SKM-1 treated with dmso at 0.1 percent for 144 hours (cell line): ENCODE measurements around the gene KLHL41.

Experiments used
- DNase-seq: peaks from one replicate; lab custom pipeline; 2025; ENCODE audit not compliant: unreplicated experiment; lab: John Stamatoyannopoulos, UW

KLHL41 gene

DNA sequence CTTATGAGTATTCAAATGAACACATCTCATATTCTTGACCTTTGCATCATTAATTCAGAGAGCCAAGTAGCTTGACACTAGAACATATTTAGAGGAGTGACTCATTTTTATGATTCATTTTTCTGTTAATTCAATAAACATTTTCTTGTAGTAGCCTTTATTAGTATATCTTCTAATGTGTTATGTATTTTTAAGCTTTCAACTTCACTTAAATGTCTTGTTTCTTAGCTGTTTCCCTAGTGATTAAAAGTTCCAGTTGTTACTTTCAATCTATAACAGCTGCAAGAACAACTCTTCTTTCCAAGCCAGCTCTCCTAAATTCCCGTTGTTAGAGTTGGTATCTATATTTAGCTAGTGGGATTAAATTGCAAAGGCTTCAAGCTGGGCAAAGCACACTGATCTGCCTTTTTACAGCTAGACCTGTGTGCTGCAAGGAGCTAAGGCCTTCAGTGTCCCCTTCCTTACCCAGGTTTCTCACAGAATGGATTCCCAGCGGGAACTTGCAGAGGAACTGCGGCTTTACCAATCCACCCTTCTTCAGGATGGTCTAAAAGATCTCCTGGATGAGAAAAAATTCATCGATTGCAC is at the start of gene KLHL41:
Gene KLHL41, plus strand, starts transcription at position 405 of the 588 bp plus-strand sequence. Its CDS starts 77 bp downstream, at position 482.
- DNase-seq = no peak

DNA sequence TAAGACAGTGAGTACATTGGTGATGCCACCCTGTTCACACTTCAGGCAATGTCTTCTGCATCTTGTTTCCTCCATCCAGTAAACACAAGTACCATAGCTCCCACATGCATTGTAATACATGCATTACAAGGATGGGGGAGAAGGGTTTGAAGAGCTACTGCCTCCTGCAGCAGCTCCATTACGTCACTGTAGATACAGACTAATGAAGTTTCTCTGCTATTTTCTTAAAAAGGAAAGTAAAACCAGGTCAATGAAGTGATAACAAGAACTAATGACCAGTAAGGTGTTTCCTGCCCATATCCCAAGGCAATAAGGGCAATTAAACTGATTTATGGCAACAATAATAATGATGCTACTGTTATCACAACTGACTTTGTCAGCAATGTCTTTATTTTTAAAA is 48.4 kb upstream of the KLHL41 start:
- no peak for DNase-seq

DNA sequence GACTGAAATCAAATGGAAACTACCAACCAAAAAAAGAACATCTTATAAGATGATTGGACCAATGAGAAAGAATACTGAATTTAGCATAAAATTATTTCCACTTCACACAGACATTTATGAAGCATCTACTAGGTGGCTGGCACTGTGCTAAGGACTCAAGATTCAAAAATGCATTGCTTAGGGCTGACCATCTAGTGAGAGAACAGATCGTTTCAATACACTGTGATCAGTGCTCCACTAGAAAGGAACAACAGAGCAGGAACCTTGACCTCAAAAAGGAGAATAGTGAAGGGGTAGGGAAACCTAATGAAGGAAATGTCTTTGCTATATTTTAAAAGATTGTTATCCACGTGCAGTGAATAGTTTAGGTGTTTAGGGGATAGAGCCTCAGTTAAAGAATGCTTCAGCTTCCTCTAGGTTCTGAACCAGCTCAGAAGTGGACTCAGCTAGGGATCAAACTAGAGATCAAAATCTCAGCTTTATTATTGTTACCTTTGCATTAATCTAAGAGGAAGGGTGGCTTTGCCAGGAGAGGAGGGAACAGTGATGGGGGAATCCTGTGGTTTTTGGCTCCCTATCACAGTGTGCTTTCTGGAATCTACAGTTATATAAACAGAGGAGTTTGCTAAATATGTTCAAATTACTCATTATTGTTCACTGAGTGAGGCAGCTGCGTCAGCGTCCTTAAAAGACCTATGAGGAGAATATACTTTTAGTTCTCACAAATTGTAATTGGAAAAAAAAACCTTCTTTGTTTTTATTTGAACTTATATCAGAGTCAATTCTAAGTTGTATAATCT is 46.4 kb upstream of the KLHL41 start:
- no peak for DNase-seq

DNA sequence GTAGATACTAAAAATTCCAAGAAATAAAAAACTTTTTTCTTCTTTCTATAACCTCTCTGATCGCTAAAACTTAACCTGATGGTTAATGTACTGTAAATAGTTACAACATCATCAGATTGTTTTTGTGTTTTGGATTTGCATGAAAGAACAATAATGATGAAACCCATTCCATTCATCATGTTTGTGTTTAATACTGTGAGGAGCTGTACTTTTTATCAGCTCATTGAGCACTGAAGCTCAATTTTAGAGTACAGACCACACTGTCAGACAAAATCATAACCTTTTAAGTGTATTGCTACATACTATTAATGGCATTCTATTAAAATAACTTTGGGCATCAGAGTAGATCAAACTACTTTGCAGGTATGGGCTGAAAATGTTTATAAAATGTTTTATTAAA is 45.0 kb upstream of the KLHL41 start:
- DNase-seq = no peak

DNA sequence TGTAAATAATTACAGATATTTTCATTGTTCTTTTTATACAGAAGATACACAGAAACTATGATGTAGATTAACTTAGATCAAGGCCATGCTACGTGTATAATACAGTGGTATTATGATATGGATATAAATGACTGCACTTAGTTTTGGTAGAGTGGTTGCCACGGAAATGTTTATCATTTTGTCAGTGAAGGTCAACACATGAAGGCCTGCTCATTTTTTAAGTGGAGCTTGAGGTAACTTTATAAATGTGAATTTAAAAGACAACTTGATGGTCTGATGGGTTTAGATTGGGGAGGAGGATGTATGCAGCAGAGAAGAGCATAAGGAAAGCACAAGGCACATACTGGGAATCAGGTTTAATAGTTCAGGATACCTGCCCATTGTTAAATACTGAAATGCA is 44.6 kb upstream of the KLHL41 start:
- DNase-seq = peak; percentile 51

DNA sequence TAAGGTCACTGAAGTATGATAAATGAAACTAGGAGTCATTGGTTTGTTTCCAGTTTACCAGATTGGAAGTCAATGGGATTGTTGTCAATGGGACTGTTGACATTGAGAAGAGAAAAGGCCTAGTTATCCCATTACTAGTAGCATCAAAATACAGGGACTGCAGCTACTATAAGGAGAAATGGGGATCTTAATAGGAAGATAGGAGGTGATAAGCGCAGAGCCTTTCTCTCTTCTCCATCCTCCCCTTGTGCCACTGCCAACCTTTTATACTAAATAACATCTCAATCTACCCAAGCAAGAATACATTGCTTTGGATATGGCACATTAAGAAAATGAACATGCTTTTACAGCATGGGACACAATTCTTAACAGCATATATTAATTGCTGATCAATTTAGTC is 40.7 kb upstream of the KLHL41 start:
- DNase-seq = no peak

DNA sequence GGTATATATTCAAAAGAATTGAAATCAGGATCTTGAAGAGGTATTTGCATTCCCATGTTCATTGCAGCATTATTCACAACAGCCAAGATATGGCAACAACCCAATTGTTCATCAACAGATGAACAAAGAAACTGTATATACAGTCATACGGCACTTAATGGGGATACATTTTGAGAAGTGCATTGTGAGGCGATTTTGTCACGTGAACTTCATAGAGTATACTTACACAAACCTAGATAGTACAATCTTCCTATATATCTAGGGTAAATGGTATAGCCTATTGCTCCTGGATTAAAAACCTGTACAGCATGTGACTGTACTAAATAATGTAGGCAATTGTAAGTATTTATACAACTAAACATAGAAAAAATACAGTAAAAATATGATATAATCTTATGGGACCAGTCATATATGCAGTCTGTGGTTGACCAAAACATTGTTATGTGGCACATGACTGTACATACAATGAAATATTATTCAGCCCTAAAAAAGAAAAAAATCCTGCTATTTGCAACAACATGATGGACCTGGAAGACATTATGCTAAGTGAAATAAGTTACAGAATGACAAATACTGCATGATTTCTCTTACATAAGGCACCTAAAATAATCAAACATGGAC is 39.4 kb upstream of the KLHL41 start:
- DNase-seq = no peak

DNA sequence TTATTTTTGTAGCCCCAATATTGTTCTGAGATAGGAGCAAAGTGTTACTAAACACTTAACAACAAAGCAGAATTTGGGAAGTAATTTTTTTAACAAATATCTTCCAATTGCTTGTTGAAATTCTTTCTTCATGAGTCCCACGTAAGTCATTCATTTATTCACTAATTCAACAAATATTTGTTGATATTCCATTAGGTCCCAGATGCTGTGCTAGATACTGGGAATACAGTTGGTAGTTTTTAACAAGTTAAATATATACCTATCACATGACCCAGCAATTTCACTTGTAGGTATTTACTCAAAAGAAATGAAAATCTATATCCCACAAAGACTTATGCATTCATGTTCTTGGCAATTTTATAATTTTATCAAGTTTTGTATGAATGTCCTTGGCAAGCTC is 37.3 kb upstream of the KLHL41 start:
- DNase-seq = no peak

DNA sequence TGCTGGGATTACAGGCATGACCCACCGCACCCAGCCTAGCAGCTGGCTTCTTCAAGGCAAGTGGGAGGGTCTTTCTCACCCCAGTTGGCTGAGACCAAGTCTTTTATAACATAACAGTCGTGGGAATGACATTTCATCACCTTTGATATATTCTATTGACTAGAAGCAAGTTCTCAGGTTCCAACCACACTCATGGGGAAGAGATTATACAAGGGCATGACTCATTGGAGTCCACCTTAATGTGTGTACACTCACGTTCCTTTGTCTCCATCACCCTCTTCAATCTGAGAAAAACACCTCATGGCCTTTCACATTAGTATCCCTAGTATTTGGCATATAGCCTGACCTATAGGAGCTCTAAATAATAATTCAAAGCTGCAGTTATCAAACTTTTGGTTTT is 33.0 kb upstream of the KLHL41 start:
- DNase-seq = no peak

DNA sequence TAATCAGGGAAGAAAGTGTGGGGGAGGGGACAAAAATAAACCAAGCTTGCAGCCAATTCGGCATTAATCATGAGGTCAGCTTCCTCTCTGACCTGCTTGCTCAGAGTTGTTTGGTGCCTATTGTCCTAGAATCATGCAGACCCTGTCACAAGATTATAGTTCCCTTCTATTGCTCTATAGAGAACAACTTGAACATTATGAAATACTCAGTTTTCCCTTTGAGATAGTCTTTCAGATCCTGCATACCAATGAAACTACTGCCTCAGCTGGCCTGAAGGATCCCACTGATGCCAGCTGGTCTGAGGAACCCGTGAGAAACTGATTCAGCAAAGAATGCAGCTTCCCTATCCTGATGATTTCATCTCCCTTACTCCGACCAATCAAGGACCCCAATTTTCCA is 31.2 kb upstream of the KLHL41 start:
- DNase-seq = no peak

DNA sequence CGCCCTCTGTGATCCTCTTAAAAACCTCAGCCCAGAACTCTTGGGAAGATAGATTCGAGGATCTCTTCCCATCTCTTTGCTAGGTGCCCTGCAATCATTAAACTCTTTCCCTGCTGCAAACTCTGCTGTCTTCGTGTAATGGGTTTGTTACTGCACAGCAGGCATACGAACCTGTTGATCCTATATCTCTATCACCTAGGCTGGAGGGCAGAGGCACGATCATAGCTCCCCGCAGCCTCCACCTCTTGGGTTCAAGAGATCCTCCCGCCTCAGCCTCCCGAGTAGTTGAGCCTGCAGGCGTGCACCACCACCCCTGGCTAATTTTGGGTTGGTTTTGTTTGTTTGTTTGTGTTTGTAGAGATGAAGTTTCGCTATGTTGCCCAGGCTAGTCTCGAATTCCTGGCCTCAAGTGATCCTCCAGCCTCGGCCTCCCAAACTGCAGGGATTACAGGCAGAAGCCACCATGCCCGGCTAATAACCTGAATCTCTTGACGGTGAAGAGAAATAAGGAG is 30.7 kb upstream of the KLHL41 start:
- DNase-seq = no peak

DNA sequence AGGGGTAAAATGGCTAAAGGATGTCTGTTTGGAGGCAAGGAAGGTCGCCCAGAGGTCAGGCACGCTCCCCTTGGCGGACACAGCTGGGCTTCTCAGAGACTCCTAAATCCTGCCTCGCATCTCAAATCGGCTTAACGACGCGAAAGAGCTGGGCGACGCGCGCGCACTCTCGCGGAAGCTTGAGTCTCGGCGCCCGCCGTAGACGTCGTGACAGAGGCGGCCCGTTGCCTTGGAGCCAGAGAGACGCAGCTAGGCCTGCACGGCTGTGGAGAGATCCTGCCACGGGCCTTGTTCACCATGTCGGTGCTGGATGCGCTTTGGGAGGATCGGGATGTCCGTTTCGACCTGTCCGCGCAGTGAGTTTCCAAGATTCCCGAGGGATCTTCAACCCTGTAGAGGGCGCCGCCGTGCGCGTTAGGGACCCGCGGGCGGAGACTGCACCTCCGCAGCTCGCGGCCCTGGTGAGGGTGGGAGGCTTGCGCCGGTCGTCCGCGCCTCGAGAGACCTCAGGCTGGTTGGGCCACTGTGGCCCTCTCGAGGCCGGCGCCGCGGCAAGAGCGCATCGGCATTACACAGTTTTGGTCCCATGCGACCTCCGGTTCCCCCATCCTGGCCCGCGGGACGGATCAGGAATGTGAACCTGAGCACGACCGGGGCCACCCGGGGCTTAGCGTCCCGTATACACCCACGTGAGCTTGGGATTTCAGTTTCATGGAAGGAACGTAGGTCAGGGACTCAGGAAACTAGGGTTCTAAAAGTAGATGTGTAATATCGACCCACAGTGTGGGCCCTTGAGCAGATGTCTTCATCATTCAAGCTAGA is 30.0 kb upstream of the KLHL41 start, which contains the start of gene BBS5:
Gene BBS5, plus strand, starts transcription at position 238 of the 822 bp plus-strand sequence. Its CDS starts 60 bp downstream, at position 298.
- DNase-seq = peak; percentile 70

DNA sequence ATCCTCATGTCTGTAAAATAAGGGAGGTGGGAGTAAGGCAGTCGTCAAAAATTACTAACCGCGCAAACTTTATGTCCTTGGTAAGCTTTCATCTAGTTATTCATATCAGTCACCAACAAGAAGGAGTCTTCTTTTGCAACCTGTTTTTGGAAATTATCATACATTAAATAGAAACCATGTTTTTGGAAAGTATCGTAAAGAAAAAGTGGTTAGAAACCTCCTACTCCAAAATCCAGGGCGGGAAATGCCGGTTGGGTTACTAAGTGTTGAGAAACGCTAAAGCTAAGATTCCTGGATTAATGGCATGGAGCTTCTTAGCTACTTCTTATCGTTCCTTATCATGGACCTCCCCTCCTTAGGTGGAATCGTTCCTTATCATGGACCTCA is 29.4 kb upstream of the KLHL41 start:
- no peak for DNase-seq

DNA sequence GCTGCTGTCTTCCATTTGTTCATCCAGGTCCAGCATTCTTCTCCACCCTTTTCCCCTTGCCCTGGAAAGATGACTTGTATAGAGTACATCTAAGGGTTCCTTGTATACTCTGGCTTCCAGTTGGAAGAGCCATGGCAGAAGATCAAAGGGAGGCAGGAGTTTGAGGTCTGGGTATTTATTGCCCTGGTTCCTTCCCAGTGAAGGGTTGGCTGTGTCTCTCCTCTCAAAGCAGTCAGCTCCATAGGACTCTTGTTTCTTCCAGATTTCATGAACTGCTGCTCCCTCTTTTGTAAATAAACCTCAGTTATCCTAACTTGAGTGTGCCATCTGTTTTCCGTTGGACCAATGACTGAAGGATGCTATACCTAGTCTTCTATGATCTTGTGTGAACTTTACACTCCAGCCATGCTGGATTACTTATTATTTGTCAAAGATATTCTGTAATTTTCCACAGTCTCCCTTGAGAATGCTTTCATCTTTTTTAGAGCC is 23.8 kb upstream of the KLHL41 start:
- DNase-seq = no peak

DNA sequence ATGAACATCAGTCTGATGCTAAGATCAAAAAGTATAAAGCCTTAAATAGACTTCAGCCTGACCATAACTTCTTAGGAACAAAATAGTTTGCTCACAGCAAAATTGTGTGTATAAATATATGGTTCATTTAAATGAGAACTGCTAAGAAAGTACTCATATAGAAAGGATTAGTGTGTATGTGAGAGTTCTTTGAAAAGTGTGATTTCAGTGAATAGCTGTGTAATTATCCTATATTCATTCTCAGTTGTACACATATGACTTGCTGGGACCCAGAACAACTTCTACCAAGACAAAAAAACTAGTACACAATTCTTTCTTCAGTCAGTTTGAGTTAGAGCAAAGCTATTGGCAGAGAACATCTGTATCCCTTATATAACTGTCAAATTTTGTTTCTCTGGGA is 23.0 kb upstream of the KLHL41 start:
- no peak for DNase-seq

DNA sequence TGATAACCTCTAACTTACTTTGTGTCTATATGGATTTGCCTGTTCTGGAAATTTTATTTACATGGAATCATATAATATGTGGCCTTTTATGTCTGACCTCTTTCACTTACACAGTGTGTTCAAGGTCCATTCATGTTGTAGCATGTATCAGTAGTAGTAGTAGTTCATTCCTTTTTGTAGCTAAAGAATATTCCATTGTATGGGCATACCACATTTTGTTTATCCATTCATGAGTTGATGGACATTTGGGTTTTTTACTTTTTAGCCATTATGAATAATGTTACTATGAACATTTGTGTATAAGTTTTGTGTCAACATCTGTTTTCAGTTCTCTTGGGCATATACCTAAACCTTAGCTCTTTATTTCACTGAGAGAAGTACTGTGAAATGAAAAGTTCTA is 18.7 kb upstream of the KLHL41 start:
- DNase-seq = no peak

DNA sequence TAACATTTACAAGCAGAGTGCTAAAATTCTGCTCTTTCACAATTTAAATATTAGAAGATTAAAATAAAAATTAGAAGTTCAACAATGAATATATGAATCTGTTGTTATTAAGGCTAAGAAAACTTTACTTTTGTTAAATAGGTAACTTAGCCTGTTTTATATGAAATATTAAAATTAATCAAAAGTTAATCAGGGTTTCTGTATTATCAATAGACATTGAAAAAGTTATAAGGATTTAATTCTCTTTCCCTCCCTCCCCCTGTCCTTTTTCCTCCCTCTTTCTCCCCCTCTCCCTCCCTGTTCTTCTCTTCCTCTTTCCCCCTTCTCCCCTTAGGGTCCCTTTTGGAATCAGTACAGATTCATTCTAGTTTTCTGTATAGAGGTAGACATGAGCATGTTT is 18.1 kb upstream of the KLHL41 start:
- DNase-seq = no peak

DNA sequence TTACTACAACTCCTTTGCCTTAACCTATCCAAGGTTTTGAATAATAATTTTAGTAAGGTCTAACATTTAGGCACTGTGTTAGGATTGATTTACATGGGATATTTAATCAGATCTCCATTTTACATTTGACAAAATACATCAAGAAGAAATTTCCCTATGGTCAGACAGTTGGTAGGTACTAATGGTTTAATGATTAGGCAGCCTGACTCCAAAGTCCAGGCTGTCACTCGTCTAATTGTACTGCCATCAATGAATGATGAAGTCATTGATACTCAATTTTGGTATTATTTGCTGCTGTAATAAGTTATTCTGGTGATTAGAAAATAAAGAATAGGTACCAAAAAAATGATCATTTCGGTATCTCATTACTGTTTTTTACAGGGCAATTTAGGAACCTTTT is 16.1 kb upstream of the KLHL41 start:
- DNase-seq = no peak

DNA sequence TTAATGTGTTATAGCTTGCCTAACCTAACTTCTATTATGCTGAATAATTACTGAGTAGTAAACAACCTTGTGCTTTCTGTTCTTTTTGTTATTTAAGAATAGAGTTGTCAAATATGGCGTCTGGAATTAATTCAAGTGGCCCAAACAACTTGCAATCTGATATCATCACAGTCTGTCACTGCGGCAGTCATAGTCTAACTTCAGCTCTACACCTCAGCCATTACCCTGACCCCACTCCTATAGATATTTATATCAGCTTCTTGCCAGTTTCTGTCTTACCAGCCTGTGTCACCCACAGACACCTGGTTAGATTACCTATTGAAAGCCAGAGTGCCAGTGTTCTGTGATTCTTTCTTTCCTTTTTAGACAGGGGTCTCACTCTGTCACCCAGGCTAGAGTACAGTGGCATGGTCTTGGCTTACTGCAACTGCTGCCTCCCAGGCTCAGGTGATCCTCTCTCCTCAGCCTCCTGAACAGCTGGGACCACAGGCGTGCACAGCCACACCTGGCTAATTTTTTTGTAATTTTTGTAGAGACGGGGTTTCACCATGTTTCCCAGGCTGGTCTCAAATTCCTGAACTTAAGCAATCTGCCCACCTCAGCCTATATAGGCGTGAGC is 14.1 kb upstream of the KLHL41 start:
- DNase-seq = no peak

DNA sequence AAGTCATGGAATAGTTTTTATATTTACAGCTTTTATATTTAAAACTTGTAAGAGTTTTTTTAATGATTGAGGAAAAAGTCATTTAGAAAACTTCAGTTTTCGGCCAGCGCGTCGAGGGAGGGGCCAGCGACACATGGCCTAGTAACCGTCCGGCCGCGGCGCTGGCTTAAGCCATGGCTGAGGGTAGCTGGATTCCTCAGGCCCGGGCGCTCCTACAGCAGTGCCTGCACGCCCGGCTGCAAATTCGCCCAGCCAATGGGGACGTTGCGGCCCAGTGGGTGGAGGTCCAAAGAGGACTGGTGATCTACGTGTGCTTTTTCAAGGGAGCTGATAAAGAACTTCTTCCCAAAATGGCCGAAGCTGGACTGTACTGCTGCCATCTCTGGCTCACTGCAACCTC is 4.9 kb upstream of the KLHL41 start:
- DNase-seq = no peak

DNA sequence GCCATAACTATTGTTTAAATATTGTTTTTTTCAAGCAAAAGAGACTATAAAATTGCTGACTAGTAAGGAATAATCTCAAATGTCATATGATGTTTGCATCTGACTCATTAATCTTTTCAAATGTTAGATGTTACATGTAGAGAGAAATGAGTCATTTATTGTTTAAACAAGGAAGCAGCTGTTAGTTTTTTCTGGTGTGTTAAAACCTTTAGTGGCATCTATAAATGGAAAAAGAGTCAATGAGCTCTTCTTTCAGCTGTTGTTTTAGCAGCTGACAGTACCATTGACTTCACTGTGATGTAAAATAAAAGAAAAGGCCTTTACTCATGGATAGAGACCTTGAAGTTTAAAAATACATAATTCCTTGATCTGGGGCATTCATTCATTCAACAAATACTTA is 1.8 kb upstream of the KLHL41 start:
- no peak for DNase-seq
